Endodermal cell (in vitro differentiated cells): ENCODE measurements around the gene TMEM170B. TPM values are rescaled to one million over a fixed set of nuclear protein-coding genes. Genes with fewer than 3 reads are reported as not detected.

Experiments used
- DNase-seq: peaks from one replicate; pipeline ENCODE4 v3.0.0-alpha.2; 2017
- H3K27ac ChIP-seq: 2 replicates; pipeline ENCODE4 v1.5.1; 2013; ENCODE audit warnings: mild to moderate bottlenecking, low read depth, low read length, moderate library complexity
- H3K27me3 ChIP-seq: 2 replicates; pipeline ENCODE4 v1.6.1; 2013; ENCODE audit warnings: mild to moderate bottlenecking, low read length, moderate library complexity; ENCODE audit not compliant: insufficient read depth, control insufficient read depth, poor library complexity, severe bottlenecking
- H3K36me3 ChIP-seq: 2 replicates; pipeline ENCODE4 v1.7.0; 2013; ENCODE audit warnings: mild to moderate bottlenecking, low read length, moderate library complexity; ENCODE audit not compliant: control insufficient read depth, insufficient read depth
- H3K4me1 ChIP-seq: one replicate; pipeline ENCODE4 v1.7.0; 2013; ENCODE audit warnings: low read length; ENCODE audit not compliant: control insufficient read depth, insufficient read depth
- H3K4me3 ChIP-seq: 2 replicates; pipeline ENCODE4 v1.5.1; 2013; ENCODE audit warnings: mild to moderate bottlenecking, low read length, moderate library complexity
- H3K9ac ChIP-seq: 2 replicates; pipeline ENCODE4 v1.6.1; 2013; ENCODE audit warnings: mild to moderate bottlenecking, low read length, moderate library complexity; ENCODE audit not compliant: poor library complexity, severe bottlenecking; ENCODE audit errors: extremely low read depth
- H3K9me3 ChIP-seq: 2 replicates; pipeline ENCODE4 v1.6.1; 2013; ENCODE audit warnings: mild to moderate bottlenecking, low read length, moderate library complexity; ENCODE audit not compliant: control insufficient read depth
- H3K27ac Mint-ChIP-seq: 2 replicates; pipeline ENCODE4 v1.8.0; 2020; ENCODE audit warnings: mixed read lengths
- H3K27me3 Mint-ChIP-seq: 2 replicates; pipeline ENCODE4 v1.8.0; 2021; ENCODE audit warnings: mild to moderate bottlenecking, mixed read lengths; ENCODE audit not compliant: insufficient read depth
- H3K36me3 Mint-ChIP-seq: 2 replicates; pipeline ENCODE4 v1.8.0; 2020; ENCODE audit warnings: low read depth, mixed read lengths
- H3K4me1 Mint-ChIP-seq: 2 replicates; pipeline ENCODE4 v1.8.0; 2020; ENCODE audit warnings: mixed read lengths
- H3K4me3 Mint-ChIP-seq: 2 replicates; pipeline ENCODE4 v1.8.0; 2020; ENCODE audit warnings: mild to moderate bottlenecking, moderate library complexity, mixed read lengths
- H3K9me3 Mint-ChIP-seq: 2 replicates; pipeline ENCODE4 v1.8.0; 2020; ENCODE audit warnings: mild to moderate bottlenecking, mixed read lengths
- WGBS, 2 experiments: methylation state at CpG; one replicate each; pipeline versions ENCODE4 v1.1.5 to v1.1.7; 2013; ENCODE audit warnings: missing lambda C conversion rate in 2 of 2, mixed read lengths in 1 of 2; ENCODE audit not compliant: insufficient coverage in 1 of 2, insufficient read length in 1 of 2; 5-methylcytosine and 5-hydroxymethylcytosine counted together
- total RNA-seq, 2 donors: library from RNA; stranded (reverse); fragmentation: NEBNext Ultra II Directional in 1 of 2; extraction: Animal tissue kit (Norgen Biotek cat#: 25700) in 1 of 2; gene quantifications; 2 replicates in 1 of 2; 3 replicates in 1 of 2; pipeline ENCODE4 v1.2.1, GENCODE V29; 2021
- TF ChIP-seq, protein P1 (sequence below): fragments of 200-600 bp; sonication (generic); conservative IDR thresholded peaks from 2 replicates; pipeline ENCODE4 v1.5.0; 2021; ENCODE audit warnings: antibody characterized with exemption, mild to moderate bottlenecking

Gene TMEM170B
- total RNA-seq, 2 donors from 2014 or later = 2.3 to 5.3 TPM

DNA sequence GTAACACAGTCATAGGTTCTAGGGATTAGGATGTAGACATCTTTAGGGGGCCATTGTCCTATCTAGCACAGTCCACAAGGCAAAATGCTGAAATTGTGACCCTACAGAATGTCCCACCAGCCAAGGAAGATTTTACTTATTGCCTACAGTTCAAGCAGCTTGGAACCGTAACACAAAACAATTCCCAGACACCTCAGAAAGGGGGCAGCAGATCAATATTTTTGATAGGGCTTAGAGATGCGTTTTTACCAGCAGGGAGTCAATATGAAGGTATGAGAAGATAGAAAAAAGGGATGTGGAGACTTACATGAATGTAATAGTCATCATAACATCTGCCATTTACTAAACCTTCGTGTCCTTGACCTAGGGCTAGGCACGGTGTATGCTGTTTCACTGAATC lies 81.0 kb downstream of the TMEM170B start:
- no peaks in the 10 kb centered on the region for H3K9me3 ChIP-seq
- Mint-ChIP-seq H3K9me3 (no peaks in the 10 kb centered on the region), H3K36me3 (no peaks in the 10 kb centered on the region), H3K27ac (no peak overlapping the region), H3K4me1 (no peaks in the 10 kb centered on the region), H3K4me3 (no peak overlapping the region), H3K27me3 (no peaks in the 10 kb centered on the region)
- TF ChIP-seq, protein P1, sequence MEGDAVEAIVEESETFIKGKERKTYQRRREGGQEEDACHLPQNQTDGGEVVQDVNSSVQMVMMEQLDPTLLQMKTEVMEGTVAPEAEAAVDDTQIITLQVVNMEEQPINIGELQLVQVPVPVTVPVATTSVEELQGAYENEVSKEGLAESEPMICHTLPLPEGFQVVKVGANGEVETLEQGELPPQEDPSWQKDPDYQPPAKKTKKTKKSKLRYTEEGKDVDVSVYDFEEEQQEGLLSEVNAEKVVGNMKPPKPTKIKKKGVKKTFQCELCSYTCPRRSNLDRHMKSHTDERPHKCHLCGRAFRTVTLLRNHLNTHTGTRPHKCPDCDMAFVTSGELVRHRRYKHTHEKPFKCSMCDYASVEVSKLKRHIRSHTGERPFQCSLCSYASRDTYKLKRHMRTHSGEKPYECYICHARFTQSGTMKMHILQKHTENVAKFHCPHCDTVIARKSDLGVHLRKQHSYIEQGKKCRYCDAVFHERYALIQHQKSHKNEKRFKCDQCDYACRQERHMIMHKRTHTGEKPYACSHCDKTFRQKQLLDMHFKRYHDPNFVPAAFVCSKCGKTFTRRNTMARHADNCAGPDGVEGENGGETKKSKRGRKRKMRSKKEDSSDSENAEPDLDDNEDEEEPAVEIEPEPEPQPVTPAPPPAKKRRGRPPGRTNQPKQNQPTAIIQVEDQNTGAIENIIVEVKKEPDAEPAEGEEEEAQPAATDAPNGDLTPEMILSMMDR = peak; percentile 60
- no peak for DNase-seq
- H3K27ac ChIP-seq = no peak overlapping the region
- H3K27me3 ChIP-seq = no peaks in the 10 kb centered on the region
- no peaks in the 10 kb centered on the region for H3K4me1 ChIP-seq
- WGBS, 2 experiments = 80% methylated on average over 4 of the region's 4 CpGs; no CpG with 5 or more reads in 1 of the 2 experiments
- no peaks in the 10 kb centered on the region for H3K36me3 ChIP-seq
- no peak overlapping the region for H3K9ac ChIP-seq
- no peak overlapping the region for H3K4me3 ChIP-seq

DNA sequence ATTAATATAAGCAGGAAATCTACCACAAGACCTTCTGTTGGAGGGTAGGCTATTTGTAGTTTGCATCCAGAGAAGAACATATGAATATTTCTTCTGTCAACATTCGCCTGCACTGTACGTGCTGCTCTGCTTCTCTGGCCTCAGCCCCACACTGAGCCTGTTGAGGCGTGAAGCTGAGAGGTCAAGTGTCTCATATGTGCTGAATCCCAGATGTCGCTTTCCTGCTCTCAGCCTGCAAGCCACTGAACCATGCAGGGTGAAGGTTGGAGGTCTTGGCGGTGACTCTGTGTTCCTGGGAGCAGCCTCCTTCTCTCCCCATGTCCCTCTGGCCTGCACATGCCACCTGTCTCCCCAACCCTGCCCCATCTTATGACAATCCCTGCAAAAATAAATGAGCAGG lies 83.6 kb downstream of the TMEM170B start:
- H3K36me3 Mint-ChIP-seq = no peaks in the 10 kb centered on the region
- H3K9me3 Mint-ChIP-seq = peaks cover 3% of the 10 kb centered on the region
- no peaks in the 10 kb centered on the region for H3K36me3 ChIP-seq
- H3K9me3 ChIP-seq = no peaks in the 10 kb centered on the region
- no peak overlapping the region for H3K4me3 ChIP-seq
- WGBS, 2 experiments = 91% methylated on average over 5 of the region's 5 CpGs; no CpG with 5 or more reads in 1 of the 2 experiments
- no peak overlapping the region for H3K27ac ChIP-seq
- no peaks in the 10 kb centered on the region for H3K27me3 Mint-ChIP-seq
- H3K27ac Mint-ChIP-seq = no peak overlapping the region
- no peak overlapping the region for H3K9ac ChIP-seq
- H3K4me1 ChIP-seq = no peaks in the 10 kb centered on the region
- H3K27me3 ChIP-seq = no peaks in the 10 kb centered on the region
- TF ChIP-seq, protein P1 = no peak
- DNase-seq = no peak
- no peak overlapping the region for H3K4me3 Mint-ChIP-seq
- no peaks in the 10 kb centered on the region for H3K4me1 Mint-ChIP-seq

DNA sequence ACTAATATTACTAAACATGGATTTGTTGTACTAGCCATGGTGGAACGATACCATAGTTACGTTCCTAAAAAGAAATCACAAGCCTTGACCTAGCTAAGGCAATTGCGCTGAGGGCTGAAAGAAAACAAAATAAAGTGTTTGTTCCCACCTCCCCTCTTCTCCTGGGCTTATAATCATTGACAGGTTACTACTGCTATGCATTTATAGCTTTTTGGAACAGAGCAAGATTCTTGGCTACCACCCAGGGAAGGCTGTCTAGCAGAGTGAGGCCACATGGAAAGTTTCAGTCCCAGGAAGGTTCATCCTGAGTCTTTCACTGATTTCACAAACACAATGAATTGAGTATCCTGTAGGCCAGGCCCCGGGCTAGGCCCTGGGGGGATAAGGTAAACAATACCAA lies 84.6 kb downstream of the TMEM170B start:
- no peak overlapping the region for H3K27ac Mint-ChIP-seq
- no peaks in the 10 kb centered on the region for H3K36me3 Mint-ChIP-seq
- H3K27me3 ChIP-seq = no peaks in the 10 kb centered on the region
- WGBS, 2 experiments = 92 to 100% methylated on average over 3 to 4 of the region's 4 CpGs
- no peaks in the 10 kb centered on the region for H3K27me3 Mint-ChIP-seq
- no peak for DNase-seq
- H3K36me3 ChIP-seq = no peaks in the 10 kb centered on the region
- no peaks in the 10 kb centered on the region for H3K4me1 Mint-ChIP-seq
- H3K9ac ChIP-seq = no peak overlapping the region
- H3K9me3 ChIP-seq = no peaks in the 10 kb centered on the region
- no peaks in the 10 kb centered on the region for H3K4me1 ChIP-seq
- H3K4me3 Mint-ChIP-seq = no peak overlapping the region
- H3K27ac ChIP-seq = no peak overlapping the region
- TF ChIP-seq, protein P1 = no peak
- no peak overlapping the region for H3K4me3 ChIP-seq
- H3K9me3 Mint-ChIP-seq = peaks cover 3% of the 10 kb centered on the region
